Upper lobe of right lung (tissue), 1 donor: Measurements from ENCODE around the gene PPP1R36. TPM values are rescaled to one million over a fixed set of nuclear protein-coding genes. Genes with fewer than 3 reads are reported as not detected.
A peak's percentile ranks its signal among the peaks of the same experiment; 100 is the strongest.
"Not testable (repeated sequence)": the region's sequence is repeated elsewhere in the genome, so short reads cannot be mapped to it uniquely, and the experiment has no call there.

Experiments used
- ATAC-seq: fragments of 200-7000 bp; cut with Tn5 transposase; one replicate; pipeline ENCODE4 v1.9.1; 2020; ENCODE audit warnings: mild to moderate bottlenecking, moderate library complexity
- DNase-seq: peaks from one replicate; pipeline ENCODE4 v3.0.0-alpha.2; 2020
- H3K27ac ChIP-seq: fragments of 200-600 bp; one replicate; pipeline ENCODE4 v1.8.0; 2022
- H3K27me3 ChIP-seq: fragments of 200-600 bp; one replicate; pipeline ENCODE4 v1.8.0; 2022; ENCODE audit warnings: mild to moderate bottlenecking
- H3K36me3 ChIP-seq: fragments of 200-600 bp; one replicate; pipeline ENCODE4 v1.8.0; 2022
- H3K4me1 ChIP-seq: fragments of 200-600 bp; one replicate; pipeline ENCODE4 v1.8.0; 2022
- H3K4me3 ChIP-seq: fragments of 200-600 bp; one replicate; pipeline ENCODE4 v1.8.0; 2022; ENCODE audit warnings: mild to moderate bottlenecking
- H3K9me3 ChIP-seq: fragments of 200-600 bp; one replicate; pipeline ENCODE4 v1.8.0; 2022
- intact Hi-C: fragments of 100-400 bp; cut with DNase I; formaldehyde crosslinking; loops from one replicate; pipeline ENCODE4 v1.11.0; 2022
- total RNA-seq: library from RNA; stranded (reverse); fragmentation: NEBNext Ultra II Directional; extraction: Animal tissue kit (Norgen Biotek cat#: 25700); gene quantifications from one replicate; pipeline ENCODE4 v1.2.1, GENCODE V29; 2021
- TF ChIP-seq, protein P1 (sequence below): fragments of 200-600 bp; IDR thresholded peaks from one replicate; pipeline ENCODE4 v1.8.0; 2022; ENCODE audit warnings: antibody characterized with exemption
- donor health status: DM: no; HTN: yes; CAD: no; lungs with severe emphysema.

Gene PPP1R36
- total RNA-seq, 1 donor from 2014 or later = 0.46 TPM

- ATAC-seq = no peak
- Histone ChIP-seq H3K27me3 (no peaks in the 10 kb centered on the region), H3K4me1 (peaks cover 15% of the 10 kb centered on the region), H3K9me3 (no peaks in the 10 kb centered on the region), H3K27ac (no peak overlapping the region), H3K36me3 (no peaks in the 10 kb centered on the region), H3K4me3 (no peak overlapping the region)
- intact Hi-C loops = no loop called here
- TF ChIP-seq, protein P1, sequence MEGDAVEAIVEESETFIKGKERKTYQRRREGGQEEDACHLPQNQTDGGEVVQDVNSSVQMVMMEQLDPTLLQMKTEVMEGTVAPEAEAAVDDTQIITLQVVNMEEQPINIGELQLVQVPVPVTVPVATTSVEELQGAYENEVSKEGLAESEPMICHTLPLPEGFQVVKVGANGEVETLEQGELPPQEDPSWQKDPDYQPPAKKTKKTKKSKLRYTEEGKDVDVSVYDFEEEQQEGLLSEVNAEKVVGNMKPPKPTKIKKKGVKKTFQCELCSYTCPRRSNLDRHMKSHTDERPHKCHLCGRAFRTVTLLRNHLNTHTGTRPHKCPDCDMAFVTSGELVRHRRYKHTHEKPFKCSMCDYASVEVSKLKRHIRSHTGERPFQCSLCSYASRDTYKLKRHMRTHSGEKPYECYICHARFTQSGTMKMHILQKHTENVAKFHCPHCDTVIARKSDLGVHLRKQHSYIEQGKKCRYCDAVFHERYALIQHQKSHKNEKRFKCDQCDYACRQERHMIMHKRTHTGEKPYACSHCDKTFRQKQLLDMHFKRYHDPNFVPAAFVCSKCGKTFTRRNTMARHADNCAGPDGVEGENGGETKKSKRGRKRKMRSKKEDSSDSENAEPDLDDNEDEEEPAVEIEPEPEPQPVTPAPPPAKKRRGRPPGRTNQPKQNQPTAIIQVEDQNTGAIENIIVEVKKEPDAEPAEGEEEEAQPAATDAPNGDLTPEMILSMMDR = no peak
- DNase-seq = no peak
These were observed 1.0 kb downstream of the PPP1R36 start for GRCh38 chr14:64550621-64551333.

DNA sequence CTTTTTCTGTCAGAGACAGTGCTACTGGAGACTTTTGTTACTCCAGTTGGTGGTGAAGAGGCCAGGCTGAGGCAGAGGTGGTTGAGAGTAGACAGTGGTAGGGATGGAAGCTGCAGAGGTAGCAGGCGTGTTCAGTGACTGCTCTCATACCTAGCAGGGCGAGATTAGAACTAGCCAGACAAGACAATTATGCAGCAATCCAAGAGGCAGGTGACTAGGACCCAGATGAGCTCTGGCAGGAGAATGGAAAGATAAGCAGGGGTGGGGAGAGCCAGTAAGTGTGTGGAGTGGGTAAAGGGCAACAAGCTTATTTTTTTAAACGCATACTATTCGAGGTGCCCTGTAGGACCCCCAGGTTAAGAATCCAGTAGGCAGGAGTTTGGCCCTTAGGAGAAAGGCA lies 4.8 kb downstream of the PPP1R36 start:
- Histone ChIP-seq H3K4me1 (peaks cover 8% of the 10 kb centered on the region), H3K36me3 (no peaks in the 10 kb centered on the region), H3K27ac (no peak overlapping the region), H3K27me3 (no peaks in the 10 kb centered on the region), H3K9me3 (no peaks in the 10 kb centered on the region), H3K4me3 (no peak overlapping the region)
- intact Hi-C loops = no loop called here
- no peak for ATAC-seq
- TF ChIP-seq, protein P1 = no peak
- no peak for DNase-seq

DNA sequence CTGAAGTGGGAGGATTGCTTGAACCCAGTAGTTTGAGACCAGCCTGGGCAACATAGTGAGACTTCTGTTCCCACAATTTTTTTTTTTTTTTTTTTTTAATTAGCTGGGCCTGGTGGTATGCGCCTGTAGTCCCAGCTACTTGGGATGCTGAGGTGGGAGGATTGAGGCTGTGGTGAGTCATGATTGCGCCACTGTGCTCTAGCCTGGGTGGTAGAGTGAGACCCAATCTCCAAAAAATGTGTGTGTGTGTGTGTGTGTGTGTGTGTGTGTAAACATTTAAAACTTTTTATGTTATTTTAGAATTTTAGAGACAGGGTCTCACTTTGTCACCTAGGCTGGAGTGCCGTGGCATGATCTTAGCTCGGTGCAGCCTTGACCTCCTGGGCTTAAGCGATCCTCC lies 6.8 kb downstream of the PPP1R36 start:
- TF ChIP-seq, protein P1 = no peak
- no peaks in the 10 kb centered on the region for H3K4me1 ChIP-seq
- DNase-seq = no peak
- no peaks in the 10 kb centered on the region for H3K27me3 ChIP-seq
- no peaks in the 10 kb centered on the region for H3K9me3 ChIP-seq
- H3K36me3 ChIP-seq = no peaks in the 10 kb centered on the region
- peak; percentile 26 for ATAC-seq
- intact Hi-C loops = no loop called here
- H3K4me3 ChIP-seq = no peak overlapping the region
- no peak overlapping the region for H3K27ac ChIP-seq

DNA sequence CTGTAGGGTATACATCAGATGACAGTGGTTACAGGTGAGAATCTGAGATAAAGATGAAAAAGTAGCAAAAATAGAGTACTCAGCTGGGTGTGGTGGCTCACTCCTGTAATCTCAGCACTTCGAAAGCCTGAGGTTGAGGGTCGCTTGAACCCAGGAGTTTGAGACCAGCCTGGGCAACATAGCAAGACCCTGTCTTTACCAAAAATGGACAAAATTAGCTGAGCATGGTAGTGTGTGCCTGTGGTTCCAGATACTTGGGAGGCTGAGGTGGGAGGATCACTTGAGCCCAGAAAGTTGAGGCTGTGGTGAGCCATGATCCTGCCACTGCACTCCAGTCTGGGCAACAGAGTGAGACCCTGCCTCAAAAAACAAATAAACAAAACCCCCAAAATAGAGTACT lies 8.5 kb downstream of the PPP1R36 start:
- H3K36me3 ChIP-seq, ATAC-seq, DNase-seq, H3K27me3 ChIP-seq, intact Hi-C loops, H3K9me3 ChIP-seq, H3K27ac ChIP-seq, H3K4me1 ChIP-seq, H3K4me3 ChIP-seq: not testable (repeated sequence)

- intact Hi-C loops = no loop called here
- no peak for ATAC-seq
- no peak overlapping the region for H3K27ac ChIP-seq
These were observed 11.9 kb downstream of the PPP1R36 start for GRCh38 chr14:64561631-64562030.

DNA sequence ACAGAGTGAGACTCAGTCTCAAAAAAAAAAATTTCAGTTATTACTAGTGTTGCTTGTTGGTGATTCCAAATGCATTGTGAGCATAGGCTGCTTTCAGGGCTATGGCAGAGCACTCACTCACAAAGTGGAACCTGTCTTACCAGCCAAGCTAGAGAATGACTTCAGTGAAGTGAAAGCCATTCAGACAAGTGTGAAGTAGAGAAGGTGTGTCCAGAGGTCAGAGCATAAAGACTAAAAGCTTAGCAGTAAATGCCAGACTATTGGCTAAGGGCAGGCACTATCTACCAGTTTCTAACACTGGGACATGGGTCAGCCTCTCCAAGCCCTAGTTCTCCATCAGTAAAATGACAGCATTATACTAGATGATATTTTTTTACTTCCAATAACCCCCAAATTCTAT lies 12.7 kb downstream of the PPP1R36 start:
- H3K27ac ChIP-seq = no peak overlapping the region
- intact Hi-C loops = no loop called here
- H3K36me3 ChIP-seq = no peaks in the 10 kb centered on the region
- TF ChIP-seq, protein P1 = no peak
- no peaks in the 10 kb centered on the region for H3K27me3 ChIP-seq
- H3K9me3 ChIP-seq = no peaks in the 10 kb centered on the region
- H3K4me3 ChIP-seq = no peak overlapping the region
- peaks cover 4% of the 10 kb centered on the region for H3K4me1 ChIP-seq
- no peak for DNase-seq
- ATAC-seq = peak; percentile 53

More at GRCh38 chr14:64561631-64562030, 11.9 kb downstream of the PPP1R36 start:
- DNase-seq = no peak
- Histone ChIP-seq H3K4me3 (no peak overlapping the region), H3K9me3 (no peaks in the 10 kb centered on the region), H3K27me3 (no peaks in the 10 kb centered on the region), H3K36me3 (no peaks in the 10 kb centered on the region), H3K4me1 (peaks cover 2% of the 10 kb centered on the region)
- TF ChIP-seq, protein P1 = no peak
